A549 (cell line): ENCODE data around the gene ZSCAN1.

ENCODE experiments used
- CBX8 ChIP-seq: fragments of 200-600 bp; sonication (generic); IDR thresholded peaks from 2 replicates; pipeline ENCODE4 v1.6.1; 2016
- CTCF ChIP-seq: fragments of >200 bp; sonication (Bioruptor Twin); formaldehyde crosslinking; IDR thresholded peaks from 3 replicates; pipeline ENCODE4 v1.5.1; 2016
- EP300 ChIP-seq, 2 experiments: fragments of >200 bp; sonication (Bioruptor Twin); formaldehyde crosslinking; IDR thresholded peaks; 2 replicates in 1 of 2; 3 replicates in 1 of 2; pipeline ENCODE4 v1.6.1; 2016 to 2017
- ESRRA ChIP-seq: fragments of 150-350 bp; IDR thresholded peaks from 2 replicates; pipeline ENCODE4 v1.6.1; 2014; ENCODE audit warnings: mild to moderate bottlenecking, low read length, borderline replicate concordance
- KDM1A ChIP-seq: fragments of 200-600 bp; sonication (generic); IDR thresholded peaks from 2 replicates; pipeline ENCODE4 v1.6.1; 2016; ENCODE audit warnings: low read depth, mild to moderate bottlenecking
- NR3C1 ChIP-seq: fragments of >200 bp; sonication (Bioruptor Twin); formaldehyde crosslinking; IDR thresholded peaks from 3 replicates; pipeline ENCODE4 v1.6.1; 2017
- POLR2AphosphoS2 ChIP-seq: conservative IDR thresholded peaks from 2 replicates; pipeline ENCODE4 v1.6.1; 2012; ENCODE audit warnings: low read length, improper control_type of control experiment, inconsistent platforms
- RCOR1 ChIP-seq: fragments of 150-350 bp; IDR thresholded peaks from 2 replicates; pipeline ENCODE4 v1.6.1; 2014; ENCODE audit warnings: antibody characterized with exemption, low read length, low read depth
- RFX5 ChIP-seq: fragments of 450-650 bp; IDR thresholded peaks from 2 replicates; pipeline ENCODE4 v1.7.1; 2014; ENCODE audit warnings: antibody characterized with exemption, mild to moderate bottlenecking, moderate library complexity
- TP53 ChIP-seq: fragments of 250-450 bp; sonication (Bioruptor Pico); IDR thresholded peaks from 2 replicates; pipeline ENCODE4 v1.5.0; 2021; ENCODE audit warnings: mild to moderate bottlenecking, moderate library complexity

- no peak for TF ChIP-seq NR3C1
- TF ChIP-seq ESRRA: no peak
- no peak for TF ChIP-seq CBX8
- TF ChIP-seq CTCF: no peak
- no peak for TF ChIP-seq EP300 (IDR thresholded peaks at IDR 0.05)
- TF ChIP-seq POLR2AphosphoS2: no peak
- TF ChIP-seq KDM1A: no peak
- TF ChIP-seq RCOR1: no peak
- no peak for TF ChIP-seq RFX5
- TF ChIP-seq TP53 (CRISPR knock-in tag): no peak
These were observed 7.1 kb downstream of the ZSCAN1 start for GRCh38 chr19:58040751-58041525.
